GM21786 (cell line): ENCODE data around the gene WNT10A.
A peak's percentile ranks its signal among the peaks of the same experiment; 100 is the strongest.

Experiments used
- ATAC-seq: cut with Tn5 transposase; IDR thresholded peaks from one replicate; pipeline ENCODE4 v1.9.1; 2021; ENCODE audit not compliant: unreplicated experiment

Gene WNT10A

DNA sequence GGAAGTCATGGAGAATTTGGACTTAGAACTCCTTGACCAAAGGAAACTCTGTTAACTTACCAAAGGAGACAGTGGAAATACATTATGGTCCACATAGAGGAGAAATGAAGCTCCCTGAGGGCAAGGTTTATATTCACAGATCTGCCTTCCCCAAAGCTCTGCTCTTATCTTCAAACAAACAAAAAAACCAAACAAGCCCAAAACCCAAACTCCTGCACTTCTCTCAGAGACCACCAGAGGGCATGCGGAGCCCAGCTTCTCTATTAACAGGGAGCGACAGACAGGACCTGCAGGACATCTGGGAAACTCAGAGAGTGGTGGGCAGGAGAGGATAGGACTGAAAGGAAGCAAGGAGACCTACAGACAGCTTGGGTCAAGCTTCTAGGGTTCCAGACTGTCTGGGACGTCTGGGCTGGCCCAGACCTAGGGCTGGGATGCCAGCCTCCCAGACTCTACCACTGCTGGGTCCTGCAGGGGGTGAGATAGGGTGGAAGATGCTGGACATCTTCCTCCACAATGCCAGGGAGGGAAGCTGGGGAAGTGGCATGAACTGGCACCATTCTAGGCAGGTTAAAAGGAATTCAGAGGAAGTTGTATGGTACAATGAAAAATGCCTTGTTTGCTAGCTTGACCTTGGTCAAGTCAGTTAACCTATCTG lies 4.0 kb upstream of the WNT10A start:
- no peak for ATAC-seq

DNA sequence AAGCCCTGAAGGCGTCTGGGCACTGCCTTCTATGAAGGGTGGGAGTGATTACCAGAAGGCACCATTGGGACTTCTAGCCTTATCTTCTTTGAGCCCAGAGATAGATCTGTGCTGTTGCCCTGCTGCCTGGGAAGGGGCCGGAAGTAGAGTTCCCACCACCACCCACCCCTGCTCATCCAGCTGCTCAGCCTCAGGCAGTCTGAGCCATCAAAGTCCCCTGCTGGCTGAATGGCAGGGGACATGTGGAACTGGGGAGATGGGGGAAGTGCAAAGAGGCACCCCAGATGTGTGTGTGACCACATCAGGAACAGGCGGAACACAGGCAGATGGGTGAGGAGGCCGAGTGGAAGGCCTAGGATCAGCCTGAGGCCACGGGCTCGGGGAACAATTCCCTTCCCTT lies 3.3 kb upstream of the WNT10A start:
- no peak for ATAC-seq

DNA sequence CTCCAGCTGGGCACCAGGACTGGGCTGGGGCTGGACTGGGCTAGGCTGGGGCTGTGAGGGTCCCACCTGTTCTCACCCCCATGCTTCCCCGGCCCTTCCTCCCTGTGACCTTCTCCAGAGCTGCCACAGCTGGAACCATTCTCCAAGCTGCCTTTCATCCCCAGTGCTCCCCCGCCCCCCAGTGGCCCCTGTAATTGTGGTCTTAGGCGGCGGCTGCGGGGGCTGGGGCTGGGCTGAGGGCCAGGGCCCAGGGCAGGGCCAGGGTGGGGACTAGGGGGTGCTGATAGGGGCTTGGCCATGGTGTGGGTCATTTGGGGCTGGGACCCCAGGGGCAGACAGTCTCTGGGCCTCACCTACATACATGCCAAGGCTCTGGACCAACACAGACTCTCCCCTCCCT lies 2.8 kb upstream of the WNT10A start:
- no peak for ATAC-seq

DNA sequence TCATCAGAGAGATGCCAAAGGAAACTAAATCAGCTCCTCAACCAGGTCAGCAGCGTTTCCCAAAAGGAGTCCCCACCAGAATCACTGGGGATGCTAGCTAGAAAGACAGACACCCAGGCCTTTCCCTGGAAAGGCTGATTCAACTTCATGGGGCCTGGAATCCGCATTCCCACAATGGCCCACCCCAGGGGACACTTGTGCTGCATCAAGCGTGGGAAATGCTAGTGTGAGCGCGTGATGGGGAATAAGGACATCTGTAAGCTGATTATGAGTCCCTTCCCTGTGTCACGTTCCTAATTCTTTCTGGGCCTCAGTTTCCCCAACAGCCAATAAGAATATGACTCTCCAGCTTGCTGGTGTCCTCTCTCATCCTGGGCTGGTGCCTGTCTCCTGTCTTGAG lies 2.2 kb upstream of the WNT10A start:
- no peak for ATAC-seq

DNA sequence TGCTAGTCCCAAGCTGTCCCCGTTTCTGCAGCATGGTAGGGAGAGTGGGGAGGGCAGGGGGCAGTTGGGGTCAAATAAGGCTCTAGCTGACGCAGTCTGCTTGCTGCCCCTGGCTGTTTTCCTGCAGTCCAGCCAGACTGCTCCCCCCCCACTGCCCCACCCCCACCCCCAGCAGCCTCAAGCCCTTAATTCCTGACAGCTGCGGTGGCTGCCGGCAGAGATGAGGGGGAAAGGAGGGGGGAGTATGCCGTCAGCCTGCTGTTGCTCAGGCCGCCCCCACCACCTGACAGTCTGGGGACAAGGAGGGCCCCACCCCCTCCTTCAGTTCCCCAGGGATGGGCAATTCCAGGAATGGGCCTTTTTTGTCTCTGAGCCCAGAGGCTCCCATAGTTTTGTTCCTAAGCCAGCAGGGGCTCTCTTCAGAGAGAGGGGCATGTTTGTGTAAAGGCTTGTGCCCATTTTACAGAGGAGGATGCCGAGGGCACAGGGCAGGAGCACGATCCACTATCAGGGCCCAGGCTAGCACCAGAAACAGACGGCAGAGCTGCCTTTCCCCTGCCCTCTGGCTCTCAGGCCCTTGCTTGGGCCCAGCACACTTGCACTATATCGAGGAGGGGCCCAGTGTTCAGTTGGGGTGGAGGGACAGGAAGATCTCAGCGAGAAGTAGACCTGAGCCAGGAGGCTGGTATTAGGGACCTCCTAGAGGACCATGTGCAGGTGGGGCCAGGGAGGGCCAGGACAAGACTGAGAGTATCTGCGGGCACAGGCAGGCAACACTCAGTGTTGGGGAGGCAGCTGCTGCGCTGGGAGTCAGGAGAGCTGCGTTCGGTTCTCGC lies 1.5 kb upstream of the WNT10A start:
- no peak for ATAC-seq

DNA sequence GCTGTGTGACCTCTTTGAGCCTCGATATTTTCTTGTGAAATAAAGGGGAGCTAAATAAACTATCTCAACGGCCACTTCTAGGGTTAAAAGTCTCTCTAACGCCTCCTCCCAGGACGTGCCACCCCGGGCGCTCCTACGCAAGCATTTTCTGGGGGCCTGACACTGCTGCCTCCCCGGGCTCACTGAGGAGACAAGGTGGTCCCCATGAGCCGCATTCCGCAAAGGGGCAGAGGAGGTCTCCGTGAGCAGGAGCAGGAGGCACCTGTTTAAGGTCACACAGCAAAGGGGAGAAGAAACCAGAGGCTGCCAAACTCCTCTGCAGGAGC lies 913 bp upstream of the WNT10A start:
- no peak for ATAC-seq

DNA sequence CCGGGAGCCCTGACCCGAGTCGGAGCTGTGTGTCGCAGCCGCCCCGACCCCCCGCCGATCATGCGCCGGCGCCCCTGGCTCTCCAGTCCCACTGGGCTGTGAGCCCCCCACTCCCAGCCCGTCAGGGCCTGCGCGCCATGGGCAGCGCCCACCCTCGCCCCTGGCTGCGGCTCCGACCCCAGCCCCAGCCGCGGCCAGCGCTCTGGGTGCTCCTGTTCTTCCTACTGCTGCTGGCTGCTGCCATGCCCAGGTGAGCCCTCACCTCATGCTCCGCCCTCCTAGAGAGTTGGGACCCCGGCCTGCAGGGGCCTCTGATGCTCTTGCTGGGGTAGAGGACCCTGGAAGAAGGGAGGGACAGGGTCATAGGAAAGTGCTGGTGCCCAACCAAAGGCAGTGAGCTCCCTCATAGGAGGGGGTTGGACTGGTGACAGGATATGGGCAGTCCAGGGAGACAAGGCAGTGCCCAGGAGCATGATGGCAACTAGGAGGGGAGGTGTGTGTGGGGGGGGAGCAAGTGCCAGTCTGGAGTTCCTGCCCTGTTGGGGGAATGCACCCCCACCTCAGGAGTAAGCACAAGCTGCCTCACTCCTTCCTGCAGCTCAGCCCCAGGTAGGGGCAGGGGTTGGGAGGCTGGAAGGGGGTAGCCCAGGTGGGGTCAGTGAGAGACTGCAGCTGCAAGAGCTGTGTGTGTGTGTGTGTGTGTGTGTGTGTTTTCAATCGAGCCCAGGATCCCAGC lies 375 bp downstream of the WNT10A start:
- ATAC-seq = no peak

DNA sequence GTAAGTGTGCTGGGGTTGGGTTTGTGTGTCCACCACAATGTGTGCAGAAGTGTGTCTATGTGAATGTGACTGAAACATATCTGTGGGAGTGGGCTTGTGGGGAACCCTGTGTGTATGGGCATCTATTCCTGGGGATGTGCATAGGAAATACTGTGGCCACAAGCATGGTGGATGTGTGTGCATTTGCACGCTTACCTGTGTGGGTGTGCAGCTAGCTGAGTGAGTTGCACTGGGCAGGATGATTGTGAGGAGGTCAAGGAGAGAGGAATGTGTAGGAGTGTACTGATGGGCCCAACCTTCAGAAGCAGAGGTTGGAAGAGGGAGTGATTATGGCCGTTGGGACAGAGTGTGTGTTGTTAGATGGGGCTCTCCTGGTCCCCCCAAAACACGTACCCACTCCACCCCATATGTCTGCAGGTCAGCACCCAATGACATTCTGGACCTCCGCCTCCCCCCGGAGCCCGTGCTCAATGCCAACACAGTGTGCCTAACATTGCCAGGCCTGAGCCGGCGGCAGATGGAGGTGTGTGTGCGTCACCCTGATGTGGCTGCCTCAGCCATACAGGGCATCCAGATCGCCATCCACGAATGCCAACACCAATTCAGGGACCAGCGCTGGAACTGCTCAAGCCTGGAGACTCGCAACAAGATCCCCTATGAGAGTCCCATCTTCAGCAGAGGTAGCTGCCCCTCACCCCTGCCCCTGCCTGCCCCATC lies 1.2 kb downstream of the WNT10A start:
- no peak for ATAC-seq

DNA sequence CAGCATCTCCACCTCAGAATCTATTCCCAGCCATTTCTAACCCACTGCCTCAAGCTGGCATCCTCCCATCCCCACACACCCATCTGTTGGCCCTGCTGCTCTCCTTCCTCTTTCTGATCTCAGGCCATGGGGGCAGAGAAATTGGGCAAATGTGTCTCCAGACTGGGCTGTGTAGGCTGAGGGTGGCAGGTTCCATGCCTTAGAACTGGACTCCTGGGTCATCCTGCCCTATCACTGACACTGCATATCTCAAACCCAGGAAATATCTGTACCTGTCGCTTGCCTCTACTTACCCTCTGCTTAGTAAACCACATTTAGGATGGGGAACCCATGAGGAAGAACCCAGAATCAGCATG lies 1.8 kb downstream of the WNT10A start:
- no peak for ATAC-seq

DNA sequence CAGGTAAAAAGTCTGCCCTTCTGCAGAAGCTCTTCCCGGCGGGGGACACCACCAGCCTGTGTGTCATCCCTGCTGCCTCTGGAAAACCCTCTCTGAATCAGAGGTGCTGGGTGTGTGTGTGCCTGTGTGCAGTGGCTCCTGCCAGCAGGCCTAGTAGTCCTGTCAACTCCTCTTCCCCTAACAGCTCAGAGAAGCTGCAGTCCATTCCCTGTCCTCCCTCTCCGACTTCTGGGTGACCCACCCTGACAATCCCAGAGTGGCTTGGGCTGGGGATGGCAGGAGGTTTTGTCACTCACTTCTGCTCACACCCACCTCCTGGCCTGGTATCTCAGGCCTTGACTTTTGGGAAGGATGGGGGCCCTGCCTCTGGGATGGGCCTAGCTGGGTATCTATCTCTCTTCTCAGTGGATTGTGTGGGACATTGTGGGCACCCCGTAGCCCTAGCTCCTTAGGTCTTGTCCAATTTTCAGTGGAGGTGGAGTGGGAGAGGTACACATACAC lies 2.3 kb downstream of the WNT10A start:
- ATAC-seq = no peak

DNA sequence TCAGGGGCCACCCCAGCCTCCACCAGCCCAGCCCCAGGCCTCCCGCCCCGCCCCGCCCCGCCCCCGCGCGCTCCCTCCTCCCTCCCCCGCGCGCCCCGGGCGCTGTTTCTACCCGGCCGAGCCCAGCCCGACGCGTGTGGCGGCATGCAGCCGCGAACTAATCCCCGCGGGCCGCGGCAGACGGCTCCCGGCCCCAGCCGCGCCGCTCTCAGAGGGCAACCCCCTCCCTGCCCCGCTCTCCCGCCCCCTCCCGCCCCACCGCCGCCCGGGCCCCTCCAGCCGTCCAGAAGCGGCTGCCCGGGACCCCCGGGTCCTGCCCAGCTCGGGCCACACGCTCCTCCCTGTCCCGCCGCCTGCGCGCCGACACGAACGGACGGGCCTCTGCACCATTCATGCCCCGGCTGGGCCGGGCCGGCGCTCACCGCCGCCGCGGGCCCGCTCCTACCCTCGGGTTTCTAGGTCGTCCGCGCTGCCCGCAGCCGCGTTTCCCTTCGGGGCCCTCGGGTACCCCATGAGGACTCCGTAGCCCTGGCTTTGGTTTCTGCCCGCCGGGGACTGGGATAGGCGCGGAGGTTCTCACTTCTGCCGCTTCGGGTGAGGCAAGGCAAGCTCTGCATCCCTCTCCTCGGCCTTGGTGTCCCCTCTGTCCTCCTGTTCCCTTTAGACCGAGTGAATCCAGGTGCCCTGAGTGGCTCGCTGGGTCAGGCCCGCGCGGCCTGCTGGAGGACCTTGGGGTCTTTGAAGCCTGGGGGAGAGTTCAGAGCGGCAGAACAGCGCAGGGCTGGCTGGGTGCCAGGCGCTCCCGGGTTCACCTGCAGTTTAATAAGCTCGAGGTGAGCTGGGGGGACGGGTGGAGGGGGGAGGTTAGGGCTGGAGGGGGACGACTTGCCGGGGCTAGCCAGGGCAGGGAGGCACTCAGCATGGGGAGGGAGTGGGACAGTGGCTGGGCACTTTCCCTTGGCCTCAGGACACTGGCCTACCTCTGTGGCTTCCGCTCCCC lies 3.1 kb downstream of the WNT10A start:
- no peak for ATAC-seq

DNA sequence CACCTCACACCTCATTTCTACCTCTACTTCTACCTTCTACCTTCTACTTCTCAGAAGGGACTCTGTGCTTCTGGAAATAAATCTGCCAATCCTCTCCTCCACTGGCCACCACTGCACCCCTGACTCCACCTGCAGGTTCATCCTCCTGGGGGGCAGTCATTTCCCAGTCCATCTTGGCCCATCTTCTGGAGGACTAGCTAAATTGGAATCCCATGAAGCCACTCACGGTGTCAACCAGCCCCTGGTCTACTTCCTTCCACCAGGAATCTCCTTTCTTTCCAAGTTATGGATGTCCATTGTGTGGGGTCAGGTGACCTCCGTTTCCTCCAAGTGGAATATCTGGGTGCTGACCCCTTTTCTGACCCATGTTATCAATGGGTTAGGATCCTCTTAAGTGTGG lies 3.9 kb downstream of the WNT10A start:
- ATAC-seq = no peak

DNA sequence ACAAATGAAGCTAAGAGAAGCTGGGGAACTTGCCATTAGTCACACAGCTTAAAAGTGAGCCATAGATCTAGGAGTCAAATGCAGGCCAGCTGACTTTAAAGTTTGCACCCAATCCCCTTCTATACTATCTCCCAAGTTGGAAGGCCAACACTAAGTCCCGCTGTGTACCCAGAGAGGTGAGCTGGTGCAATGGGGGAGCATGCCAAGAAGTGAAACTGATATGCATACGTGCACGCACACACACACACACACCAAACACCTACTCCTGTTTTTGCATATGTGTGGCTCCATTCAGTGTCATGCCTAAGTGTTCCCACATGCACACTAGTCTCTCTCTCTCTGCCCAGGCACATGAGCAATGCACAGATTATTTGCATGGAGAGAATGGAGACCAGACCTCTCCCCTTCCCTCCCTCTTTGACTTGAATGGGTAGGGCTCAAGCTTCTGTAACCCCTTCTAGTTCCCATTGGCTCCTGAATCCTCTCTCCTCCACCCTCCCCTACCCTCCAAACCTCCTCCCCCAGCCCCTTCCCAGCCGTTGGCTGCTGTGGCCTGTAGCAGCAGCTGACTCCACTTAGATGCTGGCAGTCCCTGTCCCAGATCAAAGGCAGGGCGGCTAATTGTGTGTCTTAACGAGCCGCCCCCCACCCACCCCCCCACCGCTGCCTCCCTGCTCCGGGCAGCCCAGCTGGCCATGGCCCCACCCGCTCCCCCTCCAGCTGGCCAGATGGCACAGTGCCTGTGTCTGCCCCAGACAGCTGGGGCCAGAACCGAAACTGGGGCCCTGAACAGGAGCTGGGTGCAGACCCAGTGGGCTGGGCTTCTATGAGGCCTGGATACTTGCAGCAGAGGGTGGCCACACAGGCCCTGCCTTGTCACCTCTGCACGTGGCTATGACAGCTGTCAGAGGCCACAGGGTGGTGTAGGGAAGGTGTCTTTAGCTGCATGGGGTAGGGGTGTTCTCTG lies 5.6 kb downstream of the WNT10A start:
- peak; percentile 58 for ATAC-seq

DNA sequence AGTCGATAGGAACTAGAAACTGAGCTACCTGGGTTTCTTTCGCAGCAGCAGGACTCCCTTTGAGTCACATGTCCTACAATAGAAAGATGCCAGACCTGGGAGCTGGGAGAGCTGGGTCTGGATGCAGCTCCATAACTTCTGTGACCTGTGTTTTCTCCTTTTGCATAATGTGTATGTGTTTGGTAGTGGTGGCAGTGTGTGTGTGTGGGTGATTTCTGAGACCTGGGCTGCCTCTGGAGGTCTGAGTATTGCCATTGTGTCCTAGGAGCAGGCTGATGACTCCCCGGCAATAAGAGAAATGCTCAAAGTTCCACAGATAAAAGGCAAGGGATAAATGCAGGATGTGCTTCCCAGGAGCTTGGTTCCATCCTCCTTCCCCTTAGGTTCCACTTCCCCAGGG lies 6.4 kb downstream of the WNT10A start:
- no peak for ATAC-seq

DNA sequence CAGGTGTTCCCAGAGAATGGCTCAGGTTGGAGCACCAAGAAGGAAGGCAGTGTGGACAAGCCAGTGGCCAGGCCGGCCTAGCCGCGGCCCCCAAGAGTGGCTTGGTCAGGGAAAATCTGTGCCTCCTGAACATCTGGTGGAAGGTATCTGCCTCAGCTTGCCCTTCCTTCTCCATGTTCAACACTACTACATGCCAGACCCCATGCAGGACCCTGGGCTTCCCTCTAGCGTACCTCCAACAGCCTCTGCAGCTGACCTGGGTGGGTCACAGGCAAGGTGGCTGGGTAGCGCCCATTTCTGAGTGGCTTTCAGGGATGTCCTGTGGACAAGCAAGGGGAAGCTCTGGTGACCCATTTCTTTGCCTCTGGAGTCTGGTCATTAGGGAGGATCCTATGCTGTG lies 7.7 kb downstream of the WNT10A start:
- ATAC-seq = no peak

DNA sequence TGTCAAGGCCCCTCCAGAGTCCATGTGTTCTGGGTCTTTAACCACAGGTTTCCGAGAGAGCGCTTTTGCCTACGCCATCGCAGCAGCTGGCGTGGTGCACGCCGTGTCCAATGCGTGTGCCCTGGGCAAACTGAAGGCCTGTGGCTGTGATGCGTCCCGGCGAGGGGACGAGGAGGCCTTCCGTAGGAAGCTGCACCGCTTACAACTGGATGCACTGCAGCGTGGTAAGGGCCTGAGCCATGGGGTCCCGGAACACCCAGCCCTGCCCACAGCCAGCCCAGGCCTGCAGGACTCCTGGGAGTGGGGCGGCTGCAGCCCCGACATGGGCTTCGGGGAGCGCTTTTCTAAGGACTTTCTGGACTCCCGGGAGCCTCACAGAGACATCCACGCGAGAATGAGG lies 9.3 kb downstream of the WNT10A start:
- ATAC-seq = no peak

DNA sequence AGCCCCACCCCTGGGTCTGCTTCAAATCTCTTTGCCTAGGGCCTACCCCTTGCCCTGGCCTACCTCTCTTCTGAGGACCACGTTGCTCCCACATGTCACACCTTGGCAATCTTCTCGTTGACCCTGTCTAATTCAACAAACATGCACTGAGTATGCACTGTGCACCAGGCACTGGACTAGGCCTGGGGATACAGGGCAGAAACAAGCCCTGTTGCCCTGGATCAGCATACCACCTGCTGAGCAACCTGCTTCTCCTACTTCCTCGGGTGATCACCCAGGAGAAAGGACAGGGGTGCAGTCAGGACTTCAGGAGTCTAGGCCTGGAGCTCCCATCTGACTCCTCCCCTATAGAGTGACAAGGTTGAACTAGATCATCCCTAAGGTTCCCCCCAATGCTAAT lies 9.7 kb downstream of the WNT10A start:
- no peak for ATAC-seq

DNA sequence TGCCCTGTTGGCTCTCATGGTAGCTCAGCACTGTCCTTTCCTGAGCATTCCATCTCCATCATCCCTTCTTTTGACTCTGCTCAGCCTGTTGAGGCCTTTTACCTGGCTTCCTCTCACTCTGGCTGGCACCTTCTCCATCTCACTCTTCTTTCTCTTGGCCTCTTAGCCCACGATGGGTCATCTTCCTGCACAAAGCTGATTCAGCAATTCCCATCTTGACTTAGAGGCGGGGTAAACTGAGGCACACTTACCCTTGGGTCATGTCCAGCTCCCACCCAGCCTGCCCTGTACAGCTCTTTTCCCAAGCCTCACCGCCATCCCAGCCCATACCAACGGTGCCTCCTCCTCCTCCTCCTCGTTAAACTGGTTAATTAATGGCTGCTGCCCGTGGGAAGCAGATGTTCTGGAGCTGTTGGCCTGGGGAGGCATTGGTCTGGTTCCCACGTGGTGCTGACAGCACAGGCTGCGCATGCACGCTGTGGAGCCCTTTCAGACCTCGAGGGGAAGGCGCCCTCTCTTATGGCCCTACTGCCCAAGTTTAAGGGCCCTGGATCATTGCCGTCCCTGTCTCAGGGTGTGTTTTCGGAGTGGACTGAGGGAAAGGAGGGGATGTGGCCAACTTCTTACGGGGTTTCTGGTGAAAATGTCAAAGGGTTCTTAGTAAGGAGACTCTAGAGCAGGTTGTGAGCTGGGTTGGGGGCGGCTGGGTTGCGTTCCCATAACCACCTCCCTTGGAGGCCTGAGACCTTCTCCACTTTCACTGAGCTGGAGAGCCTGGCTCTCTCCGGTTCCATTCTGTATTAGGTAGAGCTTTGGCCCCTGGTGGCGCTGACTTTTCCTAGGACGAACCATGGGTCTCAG lies 10.9 kb downstream of the WNT10A start:
- no peak for ATAC-seq
